ENCODE results near the gene TNPO3.

The TNPO3 gene

DNA sequence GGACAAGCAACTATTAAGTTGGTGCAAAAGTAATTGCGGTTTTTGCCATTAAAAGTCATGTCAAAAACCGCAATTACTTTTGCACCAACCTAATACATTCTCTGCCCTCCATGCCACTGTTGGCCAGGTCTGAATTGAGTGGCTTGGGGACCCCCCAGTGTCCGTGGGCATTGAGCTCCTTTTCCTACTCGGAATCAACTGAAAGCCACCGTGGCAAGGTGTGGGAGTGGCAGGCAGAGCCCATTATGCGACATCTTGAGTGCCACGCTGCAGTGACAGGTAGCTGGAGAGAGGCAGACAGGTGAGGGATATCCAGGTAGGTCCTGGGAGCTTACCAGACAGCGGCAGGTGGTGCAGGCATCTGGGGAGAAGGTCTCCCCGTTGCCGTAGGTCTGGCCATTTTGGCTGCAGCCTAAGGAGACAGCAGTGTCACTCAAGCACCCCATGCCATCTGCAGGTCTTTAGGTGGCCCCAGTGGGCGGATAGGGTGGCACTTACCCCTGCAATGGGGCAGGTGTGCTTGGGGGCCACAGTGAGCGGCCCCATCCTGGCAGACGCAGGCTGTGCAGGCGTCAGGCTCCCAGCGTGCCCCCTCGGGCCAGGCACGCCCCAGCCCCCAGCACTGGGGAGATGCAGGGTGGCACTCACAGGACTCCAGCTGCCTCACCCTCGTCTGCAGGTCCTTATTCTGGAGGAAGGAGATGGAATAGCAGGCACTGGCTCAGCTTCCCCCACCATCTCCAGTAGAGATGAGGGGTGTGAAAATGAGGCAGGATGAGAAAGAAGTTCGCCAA lies 147.9 kb downstream of the TNPO3 start:
- DNase-seq (ENCODE audit: low read depth in 2 of 2), result no peak

- DNase-seq (ENCODE audit: low read depth in 2 of 2), result no peak
Observed at GRCh38 chr7:128906001-128906765, 148.7 kb downstream of the TNPO3 start.

DNA sequence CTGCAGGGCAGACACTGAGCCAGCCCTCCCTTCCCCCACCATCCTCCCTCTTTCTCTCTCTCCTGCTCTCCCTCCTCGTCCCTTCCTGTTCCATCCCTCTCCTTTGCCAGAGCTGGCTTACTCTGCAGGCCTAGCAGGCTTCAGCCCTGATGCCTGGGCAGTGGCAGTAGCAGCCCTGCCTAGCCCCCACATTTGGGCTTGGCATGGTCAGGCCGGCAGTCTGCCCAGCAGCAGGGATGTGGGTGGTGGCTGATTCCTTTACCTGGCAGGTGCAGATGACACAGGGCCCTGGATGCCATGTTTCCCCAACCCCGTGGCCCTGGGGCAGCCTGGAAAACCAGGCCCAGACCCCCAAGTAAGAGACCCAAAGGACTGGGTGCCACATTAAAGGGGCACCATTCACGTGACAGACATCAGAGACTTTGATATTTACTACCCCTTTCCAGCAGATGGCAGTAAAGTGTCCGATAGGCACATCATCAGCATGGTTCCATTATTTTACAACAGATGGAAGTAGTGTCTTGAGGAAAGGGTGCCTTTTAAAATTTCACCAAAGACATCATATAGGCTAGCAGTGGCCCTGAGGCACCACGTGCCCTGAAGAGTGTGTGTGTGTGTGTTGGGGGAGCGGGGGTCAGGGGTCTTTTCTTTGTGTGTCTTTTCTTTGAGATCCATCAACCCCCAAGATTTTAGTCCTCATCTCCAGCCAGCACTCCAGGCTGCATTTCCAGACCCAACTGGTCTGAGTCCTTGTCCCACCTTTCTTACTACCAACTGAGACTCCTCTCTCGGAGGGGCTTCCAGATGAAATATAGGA lies 150.3 kb downstream of the TNPO3 start:
- peak; percentile 11 to 17 for DNase-seq (ENCODE audit: low read depth in 2 of 2)

Measured in fibroblast of skin of left biceps (primary cell).